Measurements from ENCODE around the gene CIROP. TPM values are rescaled to one million over a fixed set of nuclear protein-coding genes. Genes with fewer than 3 reads are reported as not detected.

Gene CIROP
- total and polyA plus RNA-seq, 9 of the 15 experiments (the other 6 are each of a cell fraction or from before 2014, with no cell fraction given) = not detected

GRCh38 chr14:23146351-23146910, 41.6 kb upstream of the CIROP start (continued):
- no peak for TF ChIP-seq AFF4 (CRISPR knock-in tag; IDR thresholded peaks at IDR 0.05)
- peak; percentile 88 for TF ChIP-seq HES1 (IDR thresholded peaks at IDR 0.05; ENCODE audit: low read depth)
- peak; percentile 74 for TF ChIP-seq ZNF175 (CRISPR knock-in tag; IDR thresholded peaks at IDR 0.05; ENCODE audit: low read depth)
- TF ChIP-seq NR3C1 (CRISPR knock-in tag; IDR thresholded peaks at IDR 0.05) = no peak
- no peak for TF ChIP-seq TGIF2 (CRISPR knock-in tag; IDR thresholded peaks at IDR 0.05)
- TF ChIP-seq RBM34 (IDR thresholded peaks at IDR 0.05; ENCODE audit: borderline replicate concordance, insufficient read depth, low read length) = no peak
- TF ChIP-seq RBFOX2 (IDR thresholded peaks at IDR 0.05; ENCODE audit: low read depth, low read length) = no peak
- TF ChIP-seq ELK3 (CRISPR knock-in tag; IDR thresholded peaks at IDR 0.05) = no peak
- TF ChIP-seq ZBTB7A (IDR thresholded peaks at IDR 0.05; ENCODE audit: borderline replicate concordance, control insufficient read depth, low read depth, low read length) = peak; percentile 23; the same call in 1 of the 2 replicates
- TF ChIP-seq TRIM25 (IDR thresholded peaks at IDR 0.05; ENCODE audit: borderline replicate concordance) = no peak
- TF ChIP-seq SRF (CRISPR knock-in tag; IDR thresholded peaks at IDR 0.05) = 0 out of 4 replicates have a peak, but pooled peaks of 1 of the 2 experiments have one; percentile 30
- peak; percentile 96 for TF ChIP-seq PHB2 (IDR thresholded peaks at IDR 0.05; ENCODE audit: low read depth)
- TF ChIP-seq ZKSCAN8 (CRISPR knock-in tag; IDR thresholded peaks at IDR 0.05) = peak; percentile 82; the same call in 1 of the 2 replicates
- no peak for TF ChIP-seq MAFF (IDR thresholded peaks at IDR 0.05; ENCODE audit: low read length)
- peak; percentile 98 for TF ChIP-seq LCOR (CRISPR knock-in tag; IDR thresholded peaks at IDR 0.05)
- no peak for TF ChIP-seq PHTF2 (CRISPR knock-in tag; IDR thresholded peaks at IDR 0.05)
- TF ChIP-seq CREB3L1 (IDR thresholded peaks at IDR 0.05; ENCODE audit: borderline replicate concordance, low read depth) = no peak; the same call in 1 of the 2 replicates
- peak; percentile 43; the same call in 1 of the 2 replicates for TF ChIP-seq NR2F6 (CRISPR knock-in tag; IDR thresholded peaks at IDR 0.05)
- no peak for TF ChIP-seq CBX2 (IDR thresholded peaks at IDR 0.05; ENCODE audit: insufficient read depth, low read length, poor library complexity, severe bottlenecking)

All from K562 (cell line).